Mammary epithelial cell (primary cell): ENCODE data around the gene TRIM7.

Source experiments
- EZH2 ChIP-seq: IDR thresholded peaks from 2 replicates; pipeline ENCODE4 v1.6.1; 2012; ENCODE audit warnings: low read length, inconsistent platforms, borderline replicate concordance
- TF ChIP-seq, protein P1 (sequence below), 2 donors: IDR thresholded peaks in 1 of 2; conservative IDR thresholded peaks in 1 of 2; 2 replicates each; pipeline ENCODE4 v1.5.1; 2011 to 2012; ENCODE audit warnings: inconsistent platforms in 2 of 2, low read length in 2 of 2, mild to moderate bottlenecking in 2 of 2, control low read depth in 1 of 2, low read depth in 1 of 2; ENCODE audit not compliant: insufficient read depth in 1 of 2; ENCODE audit errors: extremely low read depth in 1 of 2

DNA sequence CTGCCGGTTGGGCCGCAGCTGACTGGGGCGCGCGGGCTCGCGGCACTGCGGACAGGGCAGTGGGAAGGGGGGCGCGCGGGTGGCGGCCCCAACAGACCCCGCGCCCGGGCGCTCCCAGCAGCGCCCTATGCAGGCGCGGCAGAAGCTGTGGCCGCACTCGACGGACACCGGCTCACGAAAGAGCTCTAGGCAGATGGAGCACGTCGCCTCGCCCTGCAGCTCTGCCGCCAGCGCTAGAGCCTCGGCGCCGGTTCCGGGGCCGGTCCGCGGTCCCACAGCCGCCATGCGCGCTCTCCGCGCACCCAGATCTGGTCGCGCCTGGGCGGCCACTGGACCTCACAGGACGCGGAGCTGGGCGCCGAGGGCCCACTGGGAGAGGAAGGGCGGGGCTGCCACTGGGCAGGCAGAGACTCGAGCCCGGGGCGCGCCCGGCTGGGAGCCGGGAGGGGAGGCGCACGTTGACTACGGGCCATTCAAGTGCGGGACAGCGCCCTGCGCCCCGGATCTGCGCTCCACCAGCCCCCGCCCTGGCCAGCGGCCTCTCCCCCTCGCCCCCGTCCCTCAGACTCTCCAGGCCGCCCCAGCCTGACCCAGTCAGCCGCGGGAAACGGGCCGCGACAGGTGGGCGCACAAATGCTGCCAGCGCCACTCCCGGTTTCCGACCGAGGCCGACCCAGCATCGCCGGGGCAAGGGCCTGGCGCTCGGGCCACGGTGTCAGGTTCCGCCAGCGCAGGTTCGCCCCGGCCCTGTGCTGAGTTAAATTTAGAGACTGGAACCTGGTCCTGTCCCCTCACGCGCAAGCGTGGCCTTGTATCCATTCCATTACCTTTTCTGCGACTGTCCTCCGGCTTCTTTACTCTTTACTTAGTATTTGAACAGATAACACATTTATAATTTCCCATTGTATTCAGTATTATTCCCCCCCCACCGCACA is at the start of gene TRIM7:
- TF ChIP-seq, protein P1, sequence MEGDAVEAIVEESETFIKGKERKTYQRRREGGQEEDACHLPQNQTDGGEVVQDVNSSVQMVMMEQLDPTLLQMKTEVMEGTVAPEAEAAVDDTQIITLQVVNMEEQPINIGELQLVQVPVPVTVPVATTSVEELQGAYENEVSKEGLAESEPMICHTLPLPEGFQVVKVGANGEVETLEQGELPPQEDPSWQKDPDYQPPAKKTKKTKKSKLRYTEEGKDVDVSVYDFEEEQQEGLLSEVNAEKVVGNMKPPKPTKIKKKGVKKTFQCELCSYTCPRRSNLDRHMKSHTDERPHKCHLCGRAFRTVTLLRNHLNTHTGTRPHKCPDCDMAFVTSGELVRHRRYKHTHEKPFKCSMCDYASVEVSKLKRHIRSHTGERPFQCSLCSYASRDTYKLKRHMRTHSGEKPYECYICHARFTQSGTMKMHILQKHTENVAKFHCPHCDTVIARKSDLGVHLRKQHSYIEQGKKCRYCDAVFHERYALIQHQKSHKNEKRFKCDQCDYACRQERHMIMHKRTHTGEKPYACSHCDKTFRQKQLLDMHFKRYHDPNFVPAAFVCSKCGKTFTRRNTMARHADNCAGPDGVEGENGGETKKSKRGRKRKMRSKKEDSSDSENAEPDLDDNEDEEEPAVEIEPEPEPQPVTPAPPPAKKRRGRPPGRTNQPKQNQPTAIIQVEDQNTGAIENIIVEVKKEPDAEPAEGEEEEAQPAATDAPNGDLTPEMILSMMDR (conservative IDR thresholded peaks at IDR 0.05 in 1 of 2, IDR thresholded peaks at IDR 0.05 in 1 of 2; ENCODE audit: extremely low read depth in 1 of 2, insufficient read depth in 1 of 2, low read depth in 1 of 2, low read length in 2 of 2): no peak
- no peak for TF ChIP-seq EZH2
